ENCODE data around the gene GZMM.

- TF ChIP-seq, protein P1, sequence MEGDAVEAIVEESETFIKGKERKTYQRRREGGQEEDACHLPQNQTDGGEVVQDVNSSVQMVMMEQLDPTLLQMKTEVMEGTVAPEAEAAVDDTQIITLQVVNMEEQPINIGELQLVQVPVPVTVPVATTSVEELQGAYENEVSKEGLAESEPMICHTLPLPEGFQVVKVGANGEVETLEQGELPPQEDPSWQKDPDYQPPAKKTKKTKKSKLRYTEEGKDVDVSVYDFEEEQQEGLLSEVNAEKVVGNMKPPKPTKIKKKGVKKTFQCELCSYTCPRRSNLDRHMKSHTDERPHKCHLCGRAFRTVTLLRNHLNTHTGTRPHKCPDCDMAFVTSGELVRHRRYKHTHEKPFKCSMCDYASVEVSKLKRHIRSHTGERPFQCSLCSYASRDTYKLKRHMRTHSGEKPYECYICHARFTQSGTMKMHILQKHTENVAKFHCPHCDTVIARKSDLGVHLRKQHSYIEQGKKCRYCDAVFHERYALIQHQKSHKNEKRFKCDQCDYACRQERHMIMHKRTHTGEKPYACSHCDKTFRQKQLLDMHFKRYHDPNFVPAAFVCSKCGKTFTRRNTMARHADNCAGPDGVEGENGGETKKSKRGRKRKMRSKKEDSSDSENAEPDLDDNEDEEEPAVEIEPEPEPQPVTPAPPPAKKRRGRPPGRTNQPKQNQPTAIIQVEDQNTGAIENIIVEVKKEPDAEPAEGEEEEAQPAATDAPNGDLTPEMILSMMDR (IDR thresholded peaks at IDR 0.05) = peak; percentile 70 to 85 (median 76)
- no peak for TF ChIP-seq POLR2A (IDR thresholded peaks at IDR 0.05)
- TF ChIP-seq POLR2AphosphoS5 (IDR thresholded peaks at IDR 0.05) = peak in 1 of 4 donors; percentile 55
- no peak for TF ChIP-seq EP300 (IDR thresholded peaks at IDR 0.05)
These were observed 40.6 kb downstream of the GZMM start for GRCh38 chr19:584240-585001.
